Vagina (tissue), 2 donors: ENCODE results near the gene DRD1. TPM values are rescaled to one million over a fixed set of nuclear protein-coding genes. Genes with fewer than 3 reads are reported as not detected.
A peak's percentile ranks its signal among the peaks of the same experiment; 100 is the strongest.

ENCODE experiments used
- DNase-seq, 2 donors: peaks; one replicate each; pipeline ENCODE4 v3.0.0-alpha.2; 2017; ENCODE audit errors: extremely low spot score in 2 of 2
- H3K27ac ChIP-seq: fragments of 200-600 bp; sonication (generic); one replicate; pipeline ENCODE4 v1.5.1; 2019
- H3K27me3 ChIP-seq: fragments of 200-600 bp; sonication (generic); one replicate; pipeline ENCODE4 v1.5.1; 2019
- H3K36me3 ChIP-seq, 2 donors: fragments of 200-600 bp; sonication (generic); one replicate each; pipeline ENCODE4 v1.5.1; 2017 to 2019
- H3K4me1 ChIP-seq: fragments of 200-600 bp; sonication (generic); one replicate; pipeline ENCODE4 v1.5.1; 2019
- H3K4me3 ChIP-seq, 2 donors: fragments of 200-600 bp; sonication (generic); 1 replicate in 1 of 2; 2 replicates in 1 of 2; pipeline ENCODE4 v1.5.1; 2016 to 2019
- H3K9me3 ChIP-seq: fragments of 200-600 bp; sonication (generic); one replicate; pipeline ENCODE4 v1.5.1; 2019
- CTCF ChIP-seq, 3 experiments: fragments of 450-650 bp in 2 of 3; fragments of 200-600 bp in 1 of 3; sonication (generic) in 1 of 3; IDR thresholded peaks; one replicate each; pipeline ENCODE4 v1.5.1; 2017 to 2019; ENCODE audit warnings: antibody characterized with exemption in 3 of 3, mild to moderate bottlenecking in 2 of 3, moderate library complexity in 2 of 3
- POLR2A ChIP-seq, 2 donors: fragments of 450-650 bp; IDR thresholded peaks; one replicate each; pipeline ENCODE4 v1.6.1; 2017; ENCODE audit warnings: antibody characterized with exemption in 2 of 2, mild to moderate bottlenecking in 2 of 2, moderate library complexity in 2 of 2
- POLR2AphosphoS5 ChIP-seq, 2 donors: sonication (generic); formaldehyde crosslinking; IDR thresholded peaks; one replicate each; pipeline ENCODE4 v1.9.0; 2017; ENCODE audit warnings: antibody characterized with exemption in 2 of 2, mild to moderate bottlenecking in 2 of 2, low read depth in 1 of 2; ENCODE audit not compliant: insufficient read depth in 1 of 2
- intact Hi-C: fragments of 100-400 bp; cut with DNase I; formaldehyde crosslinking; loops from one replicate; pipeline ENCODE4 v1.15.1; 2023
- total RNA-seq: library from RNA; depleted of rRNA; stranded (reverse); fragments of >200 nt; gene quantifications from one replicate; pipeline ENCODE4 v1.2.3, GENCODE V29; 2016

The DRD1 gene
- total RNA-seq, 1 donor from 2014 or later = not detected

- Histone ChIP-seq H3K36me3 (no peaks in the 10 kb centered on the region), H3K4me1 (peaks cover 23% of the 10 kb centered on the region)
- TF ChIP-seq CTCF (IDR thresholded peaks at IDR 0.05) (no peak), POLR2A (IDR thresholded peaks at IDR 0.05) (no peak), POLR2AphosphoS5 (IDR thresholded peaks at IDR 0.05; ENCODE audit: insufficient read depth in 1 of 2, low read depth in 1 of 2) (no peak)
Observed at GRCh38 chr5:175469916-175470315, 25.9 kb upstream of the DRD1 start.

GRCh38 chr5:175468892-175469291 is 24.9 kb upstream of the DRD1 start:
- Histone ChIP-seq H3K27me3 (no peaks in the 10 kb centered on the region), H3K4me1 (peaks cover 23% of the 10 kb centered on the region)
- TF ChIP-seq CTCF (IDR thresholded peaks at IDR 0.05) = no peak
- TF ChIP-seq POLR2AphosphoS5 (IDR thresholded peaks at IDR 0.05; ENCODE audit: insufficient read depth in 1 of 2, low read depth in 1 of 2) = no peak
- no peak for TF ChIP-seq POLR2A (IDR thresholded peaks at IDR 0.05)

More at GRCh38 chr5:175469916-175470315, 25.9 kb upstream of the DRD1 start:
- H3K27ac ChIP-seq = no peak overlapping the region
- H3K27me3 ChIP-seq = no peaks in the 10 kb centered on the region
- no peak for DNase-seq
- H3K4me3 ChIP-seq = no peak overlapping the region
- H3K9me3 ChIP-seq = no peaks in the 10 kb centered on the region
- intact Hi-C loops = no loop called here

GRCh38 chr5:175467983-175468690 is 24.2 kb upstream of the DRD1 start:
- H3K9me3 ChIP-seq = no peaks in the 10 kb centered on the region
- H3K4me1 ChIP-seq = peaks cover 23% of the 10 kb centered on the region
- no peaks in the 10 kb centered on the region for H3K36me3 ChIP-seq
- H3K4me3 ChIP-seq = no peak overlapping the region
- H3K27me3 ChIP-seq = no peaks in the 10 kb centered on the region
- no peak for TF ChIP-seq POLR2A (IDR thresholded peaks at IDR 0.05)
- TF ChIP-seq POLR2AphosphoS5 (IDR thresholded peaks at IDR 0.05; ENCODE audit: insufficient read depth in 1 of 2, low read depth in 1 of 2) = no peak
- no peak for TF ChIP-seq CTCF (IDR thresholded peaks at IDR 0.05)
- intact Hi-C loops = no loop called here
- no peak for DNase-seq
- H3K27ac ChIP-seq = no peak overlapping the region

More at GRCh38 chr5:175468892-175469291, 24.9 kb upstream of the DRD1 start:
- Histone ChIP-seq H3K9me3 (no peaks in the 10 kb centered on the region), H3K36me3 (no peaks in the 10 kb centered on the region), H3K4me3 (no peak overlapping the region), H3K27ac (no peak overlapping the region)
- intact Hi-C loops = no loop called here
- no peak for DNase-seq

GRCh38 chr5:175466700-175467318 is 22.8 kb upstream of the DRD1 start:
- Histone ChIP-seq H3K27ac (peak overlapping the region; percentile 48), H3K4me1 (peaks cover 23% of the 10 kb centered on the region), H3K36me3 (no peaks in the 10 kb centered on the region), H3K4me3 (no peak overlapping the region), H3K9me3 (no peaks in the 10 kb centered on the region), H3K27me3 (no peaks in the 10 kb centered on the region)
- TF ChIP-seq POLR2A (IDR thresholded peaks at IDR 0.05) = no peak
- peak in 1 of 2 donors; percentile 35 for TF ChIP-seq POLR2AphosphoS5 (IDR thresholded peaks at IDR 0.05; ENCODE audit: insufficient read depth in 1 of 2, low read depth in 1 of 2)
- DNase-seq = peak in 1 of 2 donors; percentile 90
- intact Hi-C loops = no loop called here

- Histone ChIP-seq H3K27ac (no peak overlapping the region), H3K27me3 (no peaks in the 10 kb centered on the region), H3K4me1 (peaks cover 23% of the 10 kb centered on the region), H3K4me3 (no peak overlapping the region), H3K9me3 (no peaks in the 10 kb centered on the region), H3K36me3 (no peaks in the 10 kb centered on the region)
- TF ChIP-seq POLR2A (IDR thresholded peaks at IDR 0.05) (no peak), POLR2AphosphoS5 (IDR thresholded peaks at IDR 0.05; ENCODE audit: insufficient read depth in 1 of 2, low read depth in 1 of 2) (no peak), CTCF (IDR thresholded peaks at IDR 0.05) (no peak)
- no peak for DNase-seq
- intact Hi-C loops = no loop called here
Observed at GRCh38 chr5:175465282-175465681, 21.3 kb upstream of the DRD1 start.
